GM18526 (cell line): ENCODE data around the gene CHMP4A.
A peak's percentile ranks its signal among the peaks of the same experiment; 100 is the strongest.

Experiments used
- POLR2A ChIP-seq: IDR thresholded peaks from 3 replicates; pipeline ENCODE4 v1.6.1; 2011; ENCODE audit not compliant: insufficient read length; ENCODE audit errors: extremely low read depth

CHMP4A gene

GRCh38 chr14:24179294-24179960, 33.9 kb downstream of the CHMP4A start:
- TF ChIP-seq POLR2A: no peak

- no peak for TF ChIP-seq POLR2A
These were observed 34.7 kb downstream of the CHMP4A start for GRCh38 chr14:24178399-24179178.

GRCh38 chr14:24177891-24178290, 35.4 kb downstream of the CHMP4A start:
- no peak for TF ChIP-seq POLR2A

- TF ChIP-seq POLR2A: no peak
These were observed 36.1 kb downstream of the CHMP4A start for GRCh38 chr14:24177041-24177825.

- TF ChIP-seq POLR2A: no peak
These were observed 36.7 kb downstream of the CHMP4A start for GRCh38 chr14:24176599-24176998.

GRCh38 chr14:24172871-24173281, 40.4 kb downstream of the CHMP4A start:
- TF ChIP-seq POLR2A: no peak

- no peak for TF ChIP-seq POLR2A
These were observed 40.9 kb downstream of the CHMP4A start for GRCh38 chr14:24172261-24172860.

GRCh38 chr14:24171422-24172260, 41.6 kb downstream of the CHMP4A start, which contains the start of gene REC8:
REC8 (plus strand) TSS chr14:24172080; CDS start chr14:24172553, 473 bp downstream.
- TF ChIP-seq POLR2A: no peak

- TF ChIP-seq POLR2A: no peak
These were observed 45.7 kb downstream of the CHMP4A start for GRCh38 chr14:24167469-24168114.

GRCh38 chr14:24165785-24166184, 47.5 kb downstream of the CHMP4A start:
- TF ChIP-seq POLR2A: no peak

- TF ChIP-seq POLR2A: peak; percentile 22
These were observed 48.7 kb downstream of the CHMP4A start for GRCh38 chr14:24164518-24164991.

- no peak for TF ChIP-seq POLR2A
These were observed 51.2 kb downstream of the CHMP4A start for GRCh38 chr14:24162093-24162492.

- peak; percentile 86 for TF ChIP-seq POLR2A
These were observed 52.2 kb downstream of the CHMP4A start, which contains the start of gene IRF9 for GRCh38 chr14:24160850-24161804. IRF9 (plus strand) TSS chr14:24161265; CDS start chr14:24162145, 880 bp downstream.

- TF ChIP-seq POLR2A: no peak
These were observed 52.8 kb downstream of the CHMP4A start for GRCh38 chr14:24160499-24160849.
